Heart left ventricle (tissue), 16 donors: ENCODE results near the gene CENPL. TPM values are rescaled to one million over a fixed set of nuclear protein-coding genes. Genes with fewer than 3 reads are reported as not detected.

ENCODE experiments used
- ATAC-seq, 4 donors: fragments of 200-7000 bp; cut with Tn5 transposase; one replicate each; pipeline ENCODE4 v1.9.1; 2020 to 2022; ENCODE audit warnings: moderate library complexity in 4 of 4, mild to moderate bottlenecking in 3 of 4, moderate number of reproducible peaks in 1 of 4
- DNase-seq, 5 donors: peaks; one replicate each; pipeline ENCODE4 v3.0.0-alpha.2; 2020
- H3K27ac ChIP-seq, 12 donors: fragments of 200-600 bp; sonication (generic) in 4 of 12; one replicate each; pipeline versions ENCODE4 v1.5.0 to v1.8.0; 2016 to 2022; ENCODE audit warnings: mild to moderate bottlenecking in 2 of 12
- H3K27me3 ChIP-seq, 9 donors: fragments of 200-600 bp; sonication (generic) in 2 of 9; one replicate each; pipeline versions ENCODE4 v1.5.1 to v1.8.0; 2016 to 2022; ENCODE audit warnings: mild to moderate bottlenecking in 3 of 9
- H3K36me3 ChIP-seq, 9 donors: fragments of 200-600 bp; sonication (generic) in 2 of 9; one replicate each; pipeline versions ENCODE4 v1.5.0 to v1.8.0; 2018 to 2022; ENCODE audit warnings: mild to moderate bottlenecking in 2 of 9
- H3K4me1 ChIP-seq, 12 donors: fragments of 200-600 bp; sonication (generic) in 4 of 12; one replicate each; pipeline versions ENCODE4 v1.5.0 to v1.8.0; 2016 to 2022; ENCODE audit warnings: mild to moderate bottlenecking in 3 of 12
- H3K4me3 ChIP-seq, 12 donors: fragments of 200-600 bp; sonication (generic) in 4 of 12; one replicate each; pipeline versions ENCODE4 v1.5.0 to v1.8.0; 2017 to 2022; ENCODE audit warnings: mild to moderate bottlenecking in 9 of 12, moderate library complexity in 4 of 12
- H3K9me3 ChIP-seq, 12 donors: fragments of 200-600 bp; sonication (generic) in 4 of 12; one replicate each; pipeline versions ENCODE4 v1.5.0 to v1.8.0; 2016 to 2022; ENCODE audit warnings: mild to moderate bottlenecking in 1 of 12
- CTCF ChIP-seq, 12 donors: fragments of 200-600 bp; sonication (generic) in 4 of 12; IDR thresholded peaks; one replicate each; pipeline versions ENCODE4 v1.5.0 to v1.8.0; 2018 to 2022; ENCODE audit warnings: antibody characterized with exemption in 12 of 12, mild to moderate bottlenecking in 5 of 12
- POLR2A ChIP-seq, 2 donors: fragments of 450-650 bp; IDR thresholded peaks; one replicate each; pipeline ENCODE4 v1.6.1; 2017; ENCODE audit warnings: antibody characterized with exemption in 2 of 2, mild to moderate bottlenecking in 2 of 2, moderate library complexity in 2 of 2
- WGBS, 4 donors: extraction: QIAGEN DNeasy Blood & Tissue Kit in 2 of 4; methylation state at CpG; one replicate each; pipeline versions ENCODE4 v1.1.5 to v1.1.7; 2013 to 2018; 5-methylcytosine and 5-hydroxymethylcytosine counted together
- intact Hi-C, 10 donors: fragments of 100-400 bp; cut with DNase I; formaldehyde crosslinking; loops; one replicate each; pipeline versions ENCODE4 v1.11.1 to v1.14.2; 2022
- polyA plus RNA-seq, 2 donors: library from polyadenylated mRNA; stranded (reverse); fragments of 200-250 nt; gene quantifications; one replicate each; pipeline ENCODE4 v1.2.3, GENCODE V29; 2013
- total RNA-seq, 9 donors: library from RNA; depleted of rRNA in 2 of 9; stranded (reverse); fragments of >200 nt in 2 of 9; fragmentation: NEBNext Ultra II Directional in 3 of 9; extraction: Animal tissue kit (Norgen Biotek cat#: 25700) in 3 of 9; gene quantifications; one replicate each; pipeline versions ENCODE4 v1.1.0 to v1.2.4, GENCODE V29; 2016 to 2023
- donor health status: ischemic (EF 13 %, LVEDD 7.1; RV severe dilation, severe dysfunction).
- donor health status: healthy with polysubstance abuse.
- donor health status: DM: no; HTN: yes; CAD: no.
- donor health status: DM: no; HTN: no; CAD: no.
- donor health status: ischemic (EF 25% LVEDD 6.9; RV normal size, moderate dysfunction).
- donor health status: ischemic (EF 25% LVEDD 5.7; RV mildly dilated, moderate dysfunction).
- donor health status: healthy.
- donor health status: DM: yes; HTN: yes; CAD: no.
- donor health status: ischemic (EF 35%, LVEDD 5.7; RV mildly dilated, moderate dysfunction).
- donor health status: nonischemic (EF 11% LVEDD 7.7; RV severe dilation, severe dysfunction).
- donor health status: DM: yes; HTN: yes; CAD: no.
- donor health status: PGD.
- donor health status: ischemic (EF 29% LVEDD 5.4; RV normal size, mild dysfunction).
- donor health status: nonischemic (EF 23%, LVEDD 6.1; RV moderate dilation, normal function).

The CENPL gene
- total and polyA plus RNA-seq, 11 donors = 1.7 to 5.8 (median 3.5) TPM

- Histone ChIP-seq H3K4me1 (peaks cover 8 to 51% (median 42%) of the 10 kb centered on the region in 12 donors), H3K9me3 (no peaks in the 10 kb centered on the region), H3K4me3 (peak overlapping the region in 1 of 12 donors; percentile 90), H3K27ac (peak overlapping the region in 10 of 12 donors; percentile 8 to 99 (median 97)), H3K27me3 (no peaks in the 10 kb centered on the region), H3K36me3 (peaks cover 2 to 62% (median 44%) of the 10 kb centered on the region in 9 donors)
- DNase-seq = no peak
- 73 to 82% (median 73%) methylated on average over 15 of the region's 15 CpGs for whole genome bisulfite sequencing, 4 donors
- intact Hi-C loops = loop anchor here in 2 of 10 donors (10.0 kb wide), 2 partner anchors 64 to 94 kb away; no protein-coding TSS in a partner anchor
- TF ChIP-seq CTCF (IDR thresholded peaks at IDR 0.05) (no peak), POLR2A (IDR thresholded peaks at IDR 0.05) (no peak)
- no peak for ATAC-seq
Observed at GRCh38 chr1:173870252-173871075, 45.8 kb upstream of the CENPL start.

- intact Hi-C loops = loop anchor here in 5 of 10 donors (2.0 to 10.0 kb wide), 6 partner anchors 44 to 392 kb away; partner anchors contain the start of genes RC3H1 (in 4 of the 5), PRDX6 (in 2 of the 5), CENPL (in 1 of the 5) and DARS2 (in 1 of the 5)
- peak overlapping the region; percentile 94 to 99 (median 98) for H3K27ac ChIP-seq
- H3K4me3 ChIP-seq = peak overlapping the region; percentile 47 to 95 (median 85)
- peaks cover 0 to 66% (median 47%) of the 10 kb centered on the region in 9 donors for H3K36me3 ChIP-seq
- no peak for DNase-seq
- H3K9me3 ChIP-seq = no peaks in the 10 kb centered on the region
- no peak for ATAC-seq
- peaks cover 8 to 66% (median 48%) of the 10 kb centered on the region in 12 donors for H3K4me1 ChIP-seq
- no peaks in the 10 kb centered on the region for H3K27me3 ChIP-seq
- TF ChIP-seq CTCF (IDR thresholded peaks at IDR 0.05) (no peak), POLR2A (IDR thresholded peaks at IDR 0.05) (no peak)
- 5 to 7% (median 6%) methylated on average over 5 of the region's 5 CpGs for WGBS, 4 donors
Observed at GRCh38 chr1:173869021-173869359, 44.3 kb upstream of the CENPL start.

GRCh38 chr1:173868266-173869020 is 43.8 kb upstream of the CENPL start, which contains the start of gene ZBTB37:
Gene ZBTB37, plus strand, starts transcription at chr1:173868380. Its CDS starts 1,846 bp downstream, at chr1:173870226.
- ATAC-seq (peak; percentile 25 to 80 (median 70)), DNase-seq (peak; percentile 87 to 93 (median 90))
- Histone ChIP-seq H3K4me3 (peak within 1 kb of the TSS; percentile 47 to 95 (median 85)), H3K36me3 (peaks cover 0 to 66% (median 47%) of the 10 kb centered on the region in 9 donors), H3K4me1 (peaks cover 8 to 70% (median 48%) of the 10 kb centered on the region in 12 donors), H3K9me3 (no peaks in the 10 kb centered on the region), H3K27me3 (no peaks in the 10 kb centered on the region), H3K27ac (peak within 1 kb of the TSS; percentile 94 to 99 (median 98))
- TF ChIP-seq POLR2A (IDR thresholded peaks at IDR 0.05) = no peak
- TF ChIP-seq CTCF (IDR thresholded peaks at IDR 0.05) = no peak
- intact Hi-C loops = loop anchor here in 5 of 10 donors (1.0 to 10.0 kb wide), 7 partner anchors 44 to 392 kb away; partner anchors contain the start of genes RC3H1 (in 4 of the 5), CENPL (in 2 of the 5), DARS2 (in 2 of the 5) and PRDX6 (in 2 of the 5)
- WGBS, 4 donors = 0 to 1% (median 1%) methylated on average over 35 to 53 of the region's 53 CpGs
